HCT116 (cell line): ENCODE data around the gene C12orf43.

Experiments
- CEBPB ChIP-seq: IDR thresholded peaks from 2 replicates; pipeline ENCODE4 v1.6.1; 2012; ENCODE audit warnings: low read depth
- CTCF ChIP-seq, 3 experiments: fragments of 200-600 bp in 1 of 3; sonication (generic) in 1 of 3; IDR thresholded peaks in 2 of 3; conservative IDR thresholded peaks in 1 of 3; 2 replicates each; pipeline ENCODE4 v1.5.1; 2012 to 2017; ENCODE audit warnings: low read depth in 2 of 3, low read length in 2 of 3, antibody characterized with exemption in 1 of 3, borderline replicate concordance in 1 of 3, control low read depth in 1 of 3, mild to moderate bottlenecking in 1 of 3, mixed read lengths in 1 of 3, mixed run types in 1 of 3, moderate library complexity in 1 of 3; ENCODE audit not compliant: insufficient read depth in 1 of 3
- EGR1 ChIP-seq: IDR thresholded peaks from 2 replicates; pipeline ENCODE4 v1.6.1; 2012; ENCODE audit warnings: low read depth
- EZH2 ChIP-seq: fragments of 200-600 bp; sonication (generic); IDR thresholded peaks from 2 replicates; pipeline ENCODE4 v1.6.1; 2017; ENCODE audit warnings: antibody characterized with exemption, mixed run types
- EZH2phosphoT487 ChIP-seq: fragments of 200-600 bp; IDR thresholded peaks from 2 replicates; pipeline ENCODE4 v1.6.1; 2018; ENCODE audit warnings: antibody characterized with exemption, borderline replicate concordance
- MAX ChIP-seq: IDR thresholded peaks from 2 replicates; pipeline ENCODE4 v1.6.1; 2012
- POLR2A ChIP-seq: IDR thresholded peaks from 2 replicates; pipeline ENCODE4 v1.7.0; 2011; ENCODE audit warnings: borderline replicate concordance; ENCODE audit not compliant: insufficient read depth, insufficient read length; ENCODE audit errors: extremely low read depth
- POLR2AphosphoS5 ChIP-seq: IDR thresholded peaks from 2 replicates; pipeline ENCODE4 v1.6.1; 2011; ENCODE audit warnings: mild to moderate bottlenecking, low read depth, low read length, moderate library complexity
- REST ChIP-seq: IDR thresholded peaks from 2 replicates; pipeline ENCODE4 v1.6.1; 2012; ENCODE audit warnings: low read depth
- SIN3A ChIP-seq: IDR thresholded peaks from 2 replicates; pipeline ENCODE4 v1.6.1; 2012; ENCODE audit warnings: low read depth
- ZBTB33 ChIP-seq: IDR thresholded peaks from 2 replicates; pipeline ENCODE4 v1.6.1; 2011; ENCODE audit warnings: mild to moderate bottlenecking, low read length, moderate library complexity; ENCODE audit not compliant: insufficient replicate concordance; ENCODE audit errors: extremely low read depth
- ZNF274 ChIP-seq: fragments of 200-500 bp; sonication (Bioruptor generic); IDR thresholded peaks from 2 replicates; pipeline ENCODE4 v1.6.1; 2014; ENCODE audit warnings: mild to moderate bottlenecking, low read depth, low read length, inconsistent platforms

GRCh38 chr12:121048442-121048841, 32.2 kb upstream of the C12orf43 start:
- no peak for TF ChIP-seq EZH2phosphoT487
- no peak for TF ChIP-seq POLR2A
- TF ChIP-seq CTCF (IDR thresholded peaks at IDR 0.05 in 2 of 3, conservative IDR thresholded peaks at IDR 0.05 in 1 of 3; ENCODE audit: borderline replicate concordance in 1 of 3, insufficient read depth in 1 of 3, low read depth in 2 of 3, low read length in 2 of 3), result no peak
- TF ChIP-seq EZH2, result no peak
- TF ChIP-seq ZBTB33, result no peak
- no peak for TF ChIP-seq ZNF274
- TF ChIP-seq CEBPB, result no peak
- TF ChIP-seq POLR2AphosphoS5, result no peak
- no peak for TF ChIP-seq MAX
- no peak for TF ChIP-seq EGR1
- TF ChIP-seq SIN3A, result no peak
- no peak for TF ChIP-seq REST
